ENCODE data around the gene CPM.

DNA sequence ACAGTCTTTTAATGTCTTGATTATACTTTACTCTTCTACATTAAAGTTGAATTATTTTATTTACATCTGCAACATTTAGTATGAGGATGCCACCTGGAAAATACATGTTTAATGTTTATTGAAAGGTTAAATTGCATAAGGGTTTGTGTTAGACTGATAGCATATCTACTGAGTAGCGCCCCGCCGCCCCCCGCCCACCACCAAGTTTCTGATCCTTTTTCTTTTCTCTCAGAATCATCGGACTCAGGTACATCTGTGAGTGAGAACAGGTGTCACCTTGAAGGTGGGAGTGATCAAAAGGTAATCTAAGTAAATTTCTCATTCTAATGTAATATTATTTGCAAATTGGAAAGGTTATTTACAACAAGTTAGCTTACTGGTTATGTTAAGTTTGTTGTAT is 108.8 kb downstream of the CPM start:
- TF ChIP-seq, protein P1, sequence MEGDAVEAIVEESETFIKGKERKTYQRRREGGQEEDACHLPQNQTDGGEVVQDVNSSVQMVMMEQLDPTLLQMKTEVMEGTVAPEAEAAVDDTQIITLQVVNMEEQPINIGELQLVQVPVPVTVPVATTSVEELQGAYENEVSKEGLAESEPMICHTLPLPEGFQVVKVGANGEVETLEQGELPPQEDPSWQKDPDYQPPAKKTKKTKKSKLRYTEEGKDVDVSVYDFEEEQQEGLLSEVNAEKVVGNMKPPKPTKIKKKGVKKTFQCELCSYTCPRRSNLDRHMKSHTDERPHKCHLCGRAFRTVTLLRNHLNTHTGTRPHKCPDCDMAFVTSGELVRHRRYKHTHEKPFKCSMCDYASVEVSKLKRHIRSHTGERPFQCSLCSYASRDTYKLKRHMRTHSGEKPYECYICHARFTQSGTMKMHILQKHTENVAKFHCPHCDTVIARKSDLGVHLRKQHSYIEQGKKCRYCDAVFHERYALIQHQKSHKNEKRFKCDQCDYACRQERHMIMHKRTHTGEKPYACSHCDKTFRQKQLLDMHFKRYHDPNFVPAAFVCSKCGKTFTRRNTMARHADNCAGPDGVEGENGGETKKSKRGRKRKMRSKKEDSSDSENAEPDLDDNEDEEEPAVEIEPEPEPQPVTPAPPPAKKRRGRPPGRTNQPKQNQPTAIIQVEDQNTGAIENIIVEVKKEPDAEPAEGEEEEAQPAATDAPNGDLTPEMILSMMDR (IDR thresholded peaks at IDR 0.05; ENCODE audit: low read depth, low read length): no peak
- TF ChIP-seq POLR2A (IDR thresholded peaks at IDR 0.05; ENCODE audit: extremely low read depth, insufficient read length): no peak
- TF ChIP-seq, protein P2, sequence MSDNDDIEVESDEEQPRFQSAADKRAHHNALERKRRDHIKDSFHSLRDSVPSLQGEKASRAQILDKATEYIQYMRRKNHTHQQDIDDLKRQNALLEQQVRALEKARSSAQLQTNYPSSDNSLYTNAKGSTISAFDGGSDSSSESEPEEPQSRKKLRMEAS (IDR thresholded peaks at IDR 0.05; ENCODE audit: low read depth, low read length): no peak
